Panc1 (cell line): Measurements from ENCODE around the gene IQUB.

Experiments
- CTCF ChIP-seq: fragments of 450-650 bp; IDR thresholded peaks from 2 replicates; pipeline ENCODE4 v1.5.1; 2017; ENCODE audit warnings: mild to moderate bottlenecking
- POLR2AphosphoS5 ChIP-seq: IDR thresholded peaks from 2 replicates; pipeline ENCODE4 v1.6.1; 2012; ENCODE audit warnings: mild to moderate bottlenecking, low read depth, low read length, moderate library complexity
- TCF7L2 ChIP-seq: IDR thresholded peaks from 2 replicates; pipeline ENCODE4 v1.6.1; 2011; ENCODE audit warnings: mild to moderate bottlenecking, low read depth, low read length, inconsistent platforms

- TF ChIP-seq CTCF (no peak), TCF7L2 (no peak), POLR2AphosphoS5 (no peak)
These were observed 35.1 kb upstream of the IQUB start for GRCh38 chr7:123569352-123570010.
